HG02623 (cell line): ENCODE results near the gene PRKCZ.

Source experiments
- ATAC-seq: cut with Tn5 transposase; IDR thresholded peaks from one replicate; pipeline ENCODE4 v1.9.1; 2021; ENCODE audit warnings: moderate library complexity; ENCODE audit not compliant: unreplicated experiment

The PRKCZ gene

DNA sequence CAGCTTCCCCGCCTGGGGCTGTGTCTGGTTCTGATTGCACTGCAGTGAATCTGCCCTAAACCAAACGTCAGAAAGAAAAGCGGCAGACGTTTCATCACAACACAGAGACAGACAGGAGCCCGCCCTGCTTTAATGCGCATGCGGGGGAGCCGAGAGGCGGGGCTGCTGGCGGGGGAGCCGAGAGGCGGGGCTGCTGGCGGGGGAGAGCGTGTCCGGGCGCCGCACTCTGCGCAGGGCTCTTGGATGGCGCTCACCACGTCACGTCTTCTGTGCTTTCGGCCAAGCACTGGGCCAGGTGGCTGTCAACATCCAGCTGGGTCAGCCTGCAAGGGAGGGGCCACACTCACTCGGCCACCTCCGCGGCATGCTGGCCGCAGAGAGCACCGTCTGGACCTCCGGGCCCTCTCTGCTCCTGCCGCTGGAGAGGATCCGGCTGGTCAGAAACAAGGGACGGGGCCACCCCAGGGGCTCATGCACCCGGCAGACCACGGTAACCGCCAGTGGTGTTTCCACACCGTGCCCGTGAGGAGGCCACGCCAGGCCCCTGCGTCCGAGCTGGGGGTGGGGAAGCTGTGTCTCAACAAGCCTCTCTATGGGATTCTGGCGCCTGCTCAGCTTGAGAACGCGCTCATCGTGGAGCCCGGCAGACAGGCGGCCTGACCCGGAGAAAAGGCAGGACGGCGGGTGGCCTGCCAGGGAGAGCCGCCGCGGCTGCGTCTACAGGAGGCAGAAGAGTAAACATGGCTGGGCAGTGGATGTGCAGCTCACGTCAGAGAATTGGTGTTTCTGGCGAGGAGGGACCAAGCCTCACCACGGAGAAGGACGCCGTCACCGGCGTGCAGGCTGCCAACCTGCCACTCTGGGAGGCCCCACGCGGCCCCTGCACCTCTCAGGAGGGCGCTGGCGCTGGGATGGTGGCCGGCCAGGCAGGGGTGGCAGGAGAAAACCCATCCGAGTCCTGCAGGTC, 139.5 kb downstream of the PRKCZ start:
- ATAC-seq: peak; percentile 61

DNA sequence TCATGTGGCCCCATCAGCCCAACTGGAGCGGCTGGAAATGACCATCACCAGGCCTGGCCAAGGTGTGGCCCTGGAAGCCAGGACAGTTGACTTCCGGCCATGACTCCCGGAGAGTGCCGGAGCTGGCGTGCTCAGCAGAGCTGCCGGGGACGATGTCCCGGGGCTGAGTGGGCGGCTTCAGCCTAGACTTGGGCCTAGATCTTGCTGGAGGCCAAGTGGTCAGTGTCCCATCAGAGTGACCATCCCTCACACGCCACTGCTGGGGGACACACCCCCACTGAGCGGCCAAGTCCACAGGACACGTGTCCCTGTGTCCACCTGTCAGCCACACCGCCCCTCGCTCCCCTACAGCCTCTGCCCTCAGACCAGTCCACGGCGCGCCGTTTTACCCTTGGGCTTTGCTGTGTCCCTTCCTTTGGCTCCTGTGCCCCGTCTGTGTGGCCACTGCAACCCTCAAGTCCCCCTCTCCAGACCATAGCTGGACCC, 140.3 kb downstream of the PRKCZ start:
- no peak for ATAC-seq

DNA sequence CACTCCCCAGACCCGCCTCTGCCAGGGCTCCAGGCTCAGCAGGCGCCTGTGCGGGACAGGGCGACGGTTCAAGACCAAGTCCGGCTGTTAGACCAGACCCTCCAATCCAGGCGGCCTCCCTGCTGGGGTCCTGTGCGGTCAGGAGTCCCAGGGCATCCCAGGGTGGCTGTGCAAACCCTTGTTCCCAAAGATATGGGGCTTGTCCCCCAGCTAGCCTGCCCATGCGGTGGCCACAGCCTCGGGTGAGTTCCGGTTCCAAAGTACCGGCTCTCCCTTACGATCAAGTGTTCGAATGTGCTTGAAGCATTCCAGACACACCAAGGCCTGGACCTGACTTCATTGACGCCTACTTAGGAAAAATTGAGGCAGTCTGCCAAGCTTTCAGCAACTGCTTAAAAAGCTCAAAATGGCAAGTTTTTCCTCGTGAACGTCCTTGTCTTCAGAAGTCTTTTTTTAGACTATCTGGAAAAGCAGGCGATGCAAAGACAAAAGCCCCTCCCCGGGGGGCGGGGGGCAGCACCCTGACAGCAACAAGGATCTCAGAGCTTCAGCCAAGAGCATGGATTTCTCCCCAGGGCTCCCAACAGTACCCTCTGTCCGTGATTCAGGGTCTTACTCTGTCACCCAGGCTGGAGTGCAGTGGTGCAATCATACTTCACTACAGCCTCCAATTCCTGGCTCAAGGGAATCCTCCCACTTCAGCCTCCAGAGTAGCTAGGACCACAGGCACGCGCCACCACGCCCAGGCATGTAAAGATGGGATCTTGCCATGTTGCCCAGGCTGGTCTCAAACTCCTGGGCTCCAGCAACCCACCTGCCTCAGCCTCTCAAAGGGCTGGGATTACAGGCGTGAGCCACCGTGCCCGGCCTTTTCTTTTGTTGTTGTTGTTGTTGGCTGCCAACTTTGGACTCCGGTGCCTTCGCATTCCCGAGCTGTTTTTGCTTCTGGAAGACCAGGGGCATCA, 142.1 kb downstream of the PRKCZ start:
- no peak for ATAC-seq

DNA sequence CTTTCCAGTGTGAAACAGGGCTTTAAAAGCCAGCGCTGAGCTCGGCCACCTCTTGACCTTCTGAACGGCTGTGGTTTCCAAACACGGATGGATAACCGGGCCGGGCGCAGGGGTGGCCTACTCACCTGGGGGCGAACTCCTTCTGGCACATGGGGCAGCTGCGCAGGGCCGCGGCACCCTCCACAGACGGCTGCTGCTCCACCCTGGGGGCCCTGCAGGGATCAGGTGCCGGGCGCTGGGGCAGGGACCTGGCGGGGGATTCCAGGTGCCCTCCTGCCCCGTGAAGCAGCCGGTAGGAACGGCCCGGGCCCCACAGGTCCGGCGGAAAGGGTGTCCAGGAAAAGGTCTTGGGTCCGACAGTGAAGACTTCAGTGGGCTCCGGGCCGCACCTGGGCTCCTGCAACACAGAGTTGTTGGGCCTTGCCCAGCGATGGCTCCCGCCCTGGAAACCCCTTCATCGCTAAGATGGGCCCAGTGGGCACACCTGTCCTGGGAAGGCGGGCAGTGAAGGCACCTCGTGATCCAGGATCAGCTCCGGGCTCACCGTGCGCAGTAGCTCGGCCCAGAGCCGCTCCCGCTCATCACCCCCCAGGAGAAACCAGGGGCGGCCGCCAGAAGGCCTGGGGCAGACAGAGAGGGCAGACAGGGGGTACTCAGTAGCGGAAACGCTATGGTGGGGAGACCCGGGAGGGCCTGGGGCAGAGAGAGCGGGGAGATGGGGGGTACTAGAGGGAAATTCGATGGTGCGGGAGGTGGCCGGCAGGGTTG, 143.5 kb downstream of the PRKCZ start:
- no peak for ATAC-seq

DNA sequence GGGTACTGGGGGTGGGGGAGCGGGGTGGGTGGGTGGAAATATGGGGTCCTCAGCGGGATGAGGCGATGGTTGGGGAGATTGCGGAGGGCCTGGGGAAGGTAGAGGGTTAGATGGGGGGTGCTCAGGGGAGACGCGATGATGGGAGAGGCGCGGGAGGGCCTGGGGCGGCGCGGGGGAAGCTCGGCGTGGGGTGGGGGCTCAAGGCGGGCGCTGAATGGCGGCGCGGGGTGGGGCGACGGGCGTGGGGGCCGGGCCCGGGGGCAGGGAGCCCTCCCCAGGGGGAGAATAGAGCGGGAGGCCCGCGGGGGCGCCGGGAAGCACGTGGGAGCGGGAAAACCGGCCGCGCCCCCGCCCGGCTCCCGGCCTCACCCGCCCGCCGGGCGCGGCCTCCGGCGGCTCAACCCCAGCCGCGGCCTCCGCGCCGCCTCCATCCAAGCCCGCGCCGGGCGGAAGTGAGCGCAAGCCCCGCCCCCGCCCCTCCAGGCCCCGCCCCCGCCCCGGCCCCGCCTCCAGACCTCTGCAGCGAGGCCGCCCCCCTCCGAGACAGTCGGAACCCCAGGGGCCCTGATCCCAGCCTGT, 144.2 kb downstream of the PRKCZ start, which contains the start of gene FAAP20:
FAAP20 (minus strand) TSS at position 454 of the 579 bp plus-strand sequence; CDS start at position 431, 23 bp downstream.
- ATAC-seq: peak; percentile 37

DNA sequence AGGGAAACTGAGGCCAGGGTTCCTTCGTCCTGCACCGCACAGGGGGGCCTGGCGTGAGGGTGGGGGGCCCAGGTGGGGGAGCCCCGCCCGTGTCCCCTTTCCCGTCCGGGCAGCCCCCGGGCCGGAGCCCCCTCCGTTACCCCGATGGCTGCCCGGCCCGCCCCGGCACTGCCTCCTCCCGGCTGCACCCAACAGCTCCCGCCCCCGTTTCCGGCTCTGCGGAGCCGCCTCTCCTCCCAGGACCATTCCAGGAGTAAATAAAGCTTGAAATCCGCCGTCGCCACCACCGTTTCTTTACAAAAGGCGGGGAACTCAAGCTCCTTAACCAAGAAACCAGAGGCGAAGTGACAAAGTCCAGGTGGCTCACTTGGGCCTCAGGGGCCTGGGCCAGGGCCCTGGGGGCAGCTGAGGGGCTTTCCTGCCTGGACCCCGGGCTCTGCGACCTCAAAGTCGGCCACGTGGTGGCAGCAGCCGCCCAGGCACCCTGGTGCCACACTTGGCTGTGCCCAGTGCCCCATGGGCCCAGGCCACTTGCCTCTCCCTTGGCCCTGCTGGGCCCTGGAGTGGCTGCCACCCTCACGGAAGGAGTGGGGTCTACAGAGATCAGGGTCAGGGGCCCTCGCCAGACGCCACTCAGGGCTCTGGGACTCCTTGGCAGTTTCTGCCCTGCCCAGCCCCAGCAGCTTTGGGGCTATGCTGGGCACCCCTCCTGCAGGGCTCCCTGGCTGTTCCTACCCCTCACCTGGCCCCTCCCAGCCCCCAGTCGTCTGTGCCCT, 144.9 kb downstream of the PRKCZ start:
- ATAC-seq: peak; percentile 48

DNA sequence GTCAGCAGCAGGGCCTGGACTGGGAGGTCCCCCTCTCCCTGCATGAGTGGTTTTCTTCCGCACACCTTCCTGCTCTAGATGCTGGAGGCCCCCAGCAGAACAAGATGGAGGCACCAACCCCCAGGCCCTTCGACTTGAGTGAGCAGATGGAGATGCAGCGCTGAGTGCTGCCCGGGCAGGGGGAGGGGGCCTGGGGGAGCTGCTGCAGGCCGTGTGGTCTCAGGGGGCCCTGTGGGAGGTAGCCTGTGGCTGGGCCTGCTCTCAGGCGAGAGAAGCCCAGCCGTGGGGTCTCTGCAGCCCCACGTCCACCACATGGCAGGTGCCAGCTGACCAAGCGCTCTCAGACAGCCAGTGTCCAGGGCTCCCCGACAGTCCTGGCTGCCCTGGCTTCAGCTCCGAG, 145.6 kb downstream of the PRKCZ start:
- ATAC-seq: no peak

DNA sequence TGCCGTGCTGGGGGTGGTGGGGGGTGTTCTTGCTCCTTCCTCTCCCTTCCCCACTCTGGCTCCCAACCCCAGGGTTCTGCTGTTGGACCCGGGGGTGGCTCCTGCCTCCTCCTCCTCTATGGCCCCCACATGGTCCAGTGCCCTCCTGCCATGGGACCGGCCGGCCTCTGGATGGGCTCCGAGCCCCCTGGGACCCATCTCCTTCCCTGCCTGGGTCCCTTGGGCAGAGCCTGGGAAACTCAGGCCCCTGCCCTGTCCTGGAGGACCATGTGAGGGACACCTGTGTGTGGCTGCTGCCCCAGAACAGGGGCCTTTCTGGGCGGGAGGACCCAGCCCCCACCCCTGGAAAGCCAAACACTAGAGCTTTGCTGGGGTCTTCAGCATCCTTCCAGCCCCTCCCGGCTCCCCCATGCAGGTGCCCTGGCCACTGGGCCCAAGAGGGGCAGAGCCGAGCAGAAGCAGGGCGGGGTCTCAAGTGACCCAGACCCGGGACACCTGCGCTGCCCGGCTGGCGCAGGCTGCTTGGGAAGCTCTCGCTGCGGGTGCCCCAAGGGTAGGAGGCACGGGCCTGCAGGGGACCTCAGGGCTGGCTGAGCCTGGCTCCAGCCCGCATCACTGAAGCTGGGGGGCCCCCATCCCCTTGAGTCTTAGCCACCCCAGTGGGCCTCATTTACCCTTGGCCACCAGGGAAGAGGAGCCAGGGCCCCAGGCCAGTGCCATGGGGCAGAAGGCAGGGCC, 146.9 kb downstream of the PRKCZ start:
- ATAC-seq: no peak

DNA sequence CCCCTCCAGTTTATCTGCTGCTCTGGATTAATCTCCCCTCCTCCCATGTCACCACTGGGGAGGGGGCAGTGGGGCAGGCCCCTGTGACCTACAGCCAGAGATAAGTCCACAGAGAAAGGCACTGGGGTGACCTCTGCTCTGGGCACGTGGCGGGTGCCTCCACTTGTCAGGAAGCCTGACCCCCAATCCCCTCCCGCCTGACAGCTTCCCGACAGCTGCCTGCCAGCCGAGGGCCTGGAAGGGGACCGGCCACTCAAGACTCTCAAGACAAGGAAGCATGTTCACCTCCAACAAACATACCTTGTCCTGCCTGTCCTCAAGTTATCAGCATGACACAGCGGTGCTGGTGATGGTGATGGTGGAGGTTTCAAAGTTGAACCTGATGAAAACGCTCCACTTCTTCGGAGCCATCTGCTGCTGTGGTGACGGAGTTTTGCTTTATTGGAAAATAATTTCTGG, 147.5 kb downstream of the PRKCZ start:
- ATAC-seq: no peak

- no peak for ATAC-seq
These were observed 148.4 kb downstream of the PRKCZ start for GRCh38 chr1:2198571-2198970.

DNA sequence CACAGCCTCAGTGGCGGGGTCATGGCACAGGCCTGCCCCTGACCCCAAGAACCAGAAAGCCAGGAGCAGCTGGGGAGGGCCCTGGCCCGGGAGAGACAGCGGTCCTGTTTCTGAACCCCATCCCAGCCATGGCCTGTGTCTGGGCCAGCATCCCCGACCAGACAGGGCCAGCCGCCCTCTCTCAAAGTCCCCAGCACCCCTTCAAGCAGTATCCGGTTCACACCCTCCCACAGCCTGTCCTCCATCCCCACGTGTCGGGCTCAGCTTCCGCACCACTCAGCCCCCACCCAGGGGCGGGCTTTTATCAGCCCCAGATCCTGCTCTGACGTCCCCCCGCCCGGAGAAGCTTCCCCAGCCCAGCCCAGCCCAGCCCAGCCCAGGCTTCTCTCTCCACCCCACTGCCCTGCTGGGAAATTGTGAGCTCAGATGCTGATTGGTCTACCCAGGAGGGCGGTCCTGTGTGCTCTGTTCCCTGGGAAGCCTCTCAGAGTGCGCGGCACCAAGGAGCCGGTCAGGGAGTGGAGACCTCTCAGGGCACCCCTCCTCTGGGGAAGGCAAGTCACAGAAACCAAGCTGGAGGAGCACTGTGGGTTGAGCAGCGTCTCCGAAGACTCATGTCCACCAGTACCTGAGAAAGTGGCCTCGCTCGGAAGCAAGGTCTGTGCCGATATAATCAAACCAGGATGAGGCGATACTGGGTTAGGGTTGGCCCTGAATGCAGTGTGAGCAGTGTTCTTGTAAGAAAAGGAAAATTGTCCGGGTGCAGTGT, 149.0 kb downstream of the PRKCZ start:
- ATAC-seq: no peak

- no peak for ATAC-seq
These were observed 150.2 kb downstream of the PRKCZ start for GRCh38 chr1:2200308-2200943.

DNA sequence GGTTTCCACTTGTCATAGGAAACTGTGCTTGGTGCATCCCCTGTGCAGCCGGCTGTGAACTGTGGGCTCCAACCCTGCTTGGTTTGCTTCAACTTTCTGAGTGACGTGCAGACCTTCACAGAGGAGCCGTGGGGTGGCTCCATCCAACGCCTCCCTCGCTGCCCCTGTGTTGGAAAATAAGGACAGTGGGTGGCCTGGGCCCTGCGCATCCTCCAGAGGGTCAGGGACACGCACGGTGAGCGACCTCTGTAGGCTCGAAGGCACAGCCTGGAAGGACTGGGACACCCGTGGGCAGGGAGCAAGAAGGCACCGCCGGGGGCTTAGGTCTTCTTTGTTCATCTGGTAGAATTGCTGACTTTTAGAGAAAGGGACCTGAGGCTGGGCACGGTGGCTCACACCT, 150.9 kb downstream of the PRKCZ start:
- no peak for ATAC-seq

GRCh38 chr1:2202008-2202575, 151.9 kb downstream of the PRKCZ start:
- ATAC-seq: no peak

GRCh38 chr1:2202843-2203601, 152.8 kb downstream of the PRKCZ start:
- no peak for ATAC-seq

GRCh38 chr1:2203671-2204414, 153.6 kb downstream of the PRKCZ start:
- ATAC-seq: no peak
